Activated CD8-positive, alpha-beta memory T cell treated with anti-CD3 and anti-CD28 coated beads, Interleukin-2, amount 10 ng/mL, durations not matched to agents 7 days and 5 days (primary cell): Measurements from ENCODE around the gene RSRC1. TPM values are rescaled to one million over a fixed set of nuclear protein-coding genes. Genes with fewer than 3 reads are reported as not detected.
"Not testable (repeated sequence)": the region's sequence is repeated elsewhere in the genome, so short reads cannot be mapped to it uniquely, and the experiment has no call there.

ENCODE experiments used
- ATAC-seq: fragments of 150-1000 bp; cut with Tn5 transposase; one replicate; pipeline ENCODE4 v1.10.0; 2021; ENCODE audit warnings: moderate library complexity
- CTCF ChIA-PET: fragments of 350-600 bp; sonication (Branson Sonifier 250); formaldehyde crosslinking; loops from one replicate; lab custom pipeline; 2021; ENCODE audit warnings: antibody characterized with exemption; lab: Charles Lee
- DNase-seq: peaks from one replicate; pipeline ENCODE4 v3.0.0-alpha.2; 2020
- H3K27ac Mint-ChIP-seq: one replicate; pipeline ENCODE4 v1.8.0; 2021; ENCODE audit warnings: mild to moderate bottlenecking, mixed read lengths
- H3K27me3 Mint-ChIP-seq: one replicate; pipeline ENCODE4 v1.8.0; 2021; ENCODE audit warnings: mixed read lengths
- H3K36me3 Mint-ChIP-seq: one replicate; pipeline ENCODE4 v1.8.0; 2021; ENCODE audit warnings: mild to moderate bottlenecking, mixed read lengths
- H3K4me1 Mint-ChIP-seq: one replicate; pipeline ENCODE4 v1.8.0; 2021; ENCODE audit warnings: mixed read lengths
- H3K4me3 Mint-ChIP-seq: one replicate; pipeline ENCODE4 v1.8.0; 2021; ENCODE audit warnings: mild to moderate bottlenecking, moderate library complexity, mixed read lengths
- H3K9me3 Mint-ChIP-seq: one replicate; pipeline ENCODE4 v1.8.0; 2022; ENCODE audit warnings: low read depth, mixed read lengths
- total RNA-seq, 2 experiments: library from RNA; stranded (reverse); gene quantifications; one replicate each; pipeline ENCODE4 v1.2.3, GENCODE V29; 2021

The RSRC1 gene
- total RNA-seq, 2 experiments from 2014 or later: 45.1 to 45.4 TPM

- DNase-seq: no peak
- CTCF ChIA-PET: no interaction called here
- H3K27me3 Mint-ChIP-seq: no peaks in the 10 kb centered on the region
- H3K36me3 Mint-ChIP-seq: peaks cover 1% of the 10 kb centered on the region
- H3K9me3 Mint-ChIP-seq: no peaks in the 10 kb centered on the region
- H3K4me1 Mint-ChIP-seq: no peaks in the 10 kb centered on the region
- no peak for ATAC-seq
- no peak overlapping the region for H3K27ac Mint-ChIP-seq
- H3K4me3 Mint-ChIP-seq: no peak overlapping the region
Observed at GRCh38 chr3:158384019-158384418, 274.1 kb downstream of the RSRC1 start.

- DNase-seq (no peak), ATAC-seq (no peak)
- Mint-ChIP-seq H3K36me3 (peaks cover 9% of the 10 kb centered on the region), H3K4me1 (no peaks in the 10 kb centered on the region), H3K27ac (no peak overlapping the region), H3K4me3 (no peak overlapping the region), H3K9me3 (peaks cover 16% of the 10 kb centered on the region), H3K27me3 (no peaks in the 10 kb centered on the region)
- CTCF ChIA-PET: interaction anchor here (1.2 kb wide), 1 partner anchor 10 kb away, joined by 3 read pairs; no protein-coding TSS in a partner anchor
Observed at GRCh38 chr3:158395421-158395820, 285.5 kb downstream of the RSRC1 start.

DNA sequence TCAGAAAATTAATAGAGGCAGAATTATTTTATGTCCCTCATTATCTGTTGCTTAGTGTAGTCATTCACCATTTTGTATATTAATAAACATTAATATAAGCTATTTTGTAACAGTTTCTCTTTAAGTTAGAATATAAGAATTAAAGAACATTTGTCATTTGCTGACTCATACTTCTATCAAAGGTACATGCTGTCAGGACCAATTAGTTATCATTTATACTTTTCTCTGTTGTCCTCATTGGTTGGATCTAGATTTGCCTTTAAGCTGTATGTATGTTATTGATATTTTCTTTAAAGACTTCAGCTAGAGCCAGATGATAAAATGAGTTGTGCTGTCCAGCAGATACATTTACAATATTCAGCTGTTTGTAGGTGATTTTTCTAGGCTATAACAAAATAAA lies 292.7 kb downstream of the RSRC1 start:
- Mint-ChIP-seq H3K36me3 (no peaks in the 10 kb centered on the region), H3K4me1 (no peaks in the 10 kb centered on the region), H3K9me3 (no peaks in the 10 kb centered on the region), H3K27me3 (no peaks in the 10 kb centered on the region), H3K4me3 (no peak overlapping the region), H3K27ac (no peak overlapping the region)
- ATAC-seq (no peak), DNase-seq (no peak)
- CTCF ChIA-PET: no interaction called here

- CTCF ChIA-PET: no interaction called here
- no peaks in the 10 kb centered on the region for H3K9me3 Mint-ChIP-seq
Observed at GRCh38 chr3:158403013-158403412, 293.1 kb downstream of the RSRC1 start.

GRCh38 chr3:158404131-158404718 lies 294.3 kb downstream of the RSRC1 start:
- Mint-ChIP-seq H3K36me3 (no peaks in the 10 kb centered on the region), H3K9me3 (no peaks in the 10 kb centered on the region), H3K27me3 (no peaks in the 10 kb centered on the region), H3K4me3 (no peak overlapping the region), H3K27ac (no peak overlapping the region), H3K4me1 (no peaks in the 10 kb centered on the region)
- CTCF ChIA-PET: no interaction called here
- no peak for ATAC-seq
- no peak for DNase-seq

More at GRCh38 chr3:158403013-158403412, 293.1 kb downstream of the RSRC1 start:
- no peaks in the 10 kb centered on the region for H3K27me3 Mint-ChIP-seq
- DNase-seq: no peak
- H3K4me1 Mint-ChIP-seq: no peaks in the 10 kb centered on the region
- H3K4me3 Mint-ChIP-seq: no peak overlapping the region
- ATAC-seq: no peak
- no peak overlapping the region for H3K27ac Mint-ChIP-seq
- no peaks in the 10 kb centered on the region for H3K36me3 Mint-ChIP-seq

GRCh38 chr3:158405507-158405906 lies 295.6 kb downstream of the RSRC1 start:
- Mint-ChIP-seq H3K4me1 (no peaks in the 10 kb centered on the region), H3K36me3 (no peaks in the 10 kb centered on the region), H3K27me3 (no peaks in the 10 kb centered on the region), H3K9me3 (no peaks in the 10 kb centered on the region), H3K4me3 (no peak overlapping the region), H3K27ac (no peak overlapping the region)
- no peak for DNase-seq
- CTCF ChIA-PET: interaction anchor here (0.7 kb wide), 1 partner anchor 11 kb away, joined by 3 read pairs; no protein-coding TSS in a partner anchor
- ATAC-seq: no peak

- Mint-ChIP-seq H3K9me3 (peaks cover 2% of the 10 kb centered on the region), H3K4me3 (no peak overlapping the region), H3K27me3 (no peaks in the 10 kb centered on the region), H3K36me3 (peaks cover 3% of the 10 kb centered on the region), H3K4me1 (no peaks in the 10 kb centered on the region), H3K27ac (no peak overlapping the region)
- no peak for ATAC-seq
- CTCF ChIA-PET: no interaction called here
- DNase-seq: no peak
Observed at GRCh38 chr3:158407844-158408517, 298.1 kb downstream of the RSRC1 start.

DNA sequence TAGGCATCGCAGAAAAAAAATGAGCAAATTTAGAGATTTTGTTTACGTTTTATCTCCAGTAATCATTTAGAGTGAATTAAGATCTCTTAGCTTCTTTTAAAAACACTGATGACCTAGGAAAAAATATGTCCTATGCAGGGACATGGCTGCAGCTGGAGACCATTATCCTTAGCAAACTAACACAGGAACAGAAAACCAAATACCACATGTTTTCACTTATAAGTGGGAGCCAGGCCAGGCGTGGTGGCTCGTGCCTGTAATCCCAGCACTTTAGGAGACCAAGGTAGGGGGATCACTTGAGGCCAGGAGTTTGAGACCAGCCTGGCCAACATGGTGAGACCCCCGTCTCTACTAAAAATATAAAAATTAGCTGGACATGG lies 298.6 kb downstream of the RSRC1 start:
- ATAC-seq, H3K27ac Mint-ChIP-seq, H3K27me3 Mint-ChIP-seq, H3K36me3 Mint-ChIP-seq, H3K4me1 Mint-ChIP-seq, CTCF ChIA-PET, H3K9me3 Mint-ChIP-seq, DNase-seq, H3K4me3 Mint-ChIP-seq: not testable (repeated sequence)

- ATAC-seq (no peak), DNase-seq (no peak)
- Mint-ChIP-seq H3K9me3 (peaks cover under 1% of the 10 kb centered on the region), H3K4me3 (no peak overlapping the region), H3K36me3 (peaks cover 8% of the 10 kb centered on the region), H3K27me3 (no peaks in the 10 kb centered on the region), H3K4me1 (peaks cover 3% of the 10 kb centered on the region), H3K27ac (no peak overlapping the region)
- CTCF ChIA-PET: no interaction called here
Observed at GRCh38 chr3:158418035-158418434, 308.1 kb downstream of the RSRC1 start.

- CTCF ChIA-PET: no interaction called here
- H3K4me1 Mint-ChIP-seq: peaks cover 3% of the 10 kb centered on the region
- H3K27me3 Mint-ChIP-seq: no peaks in the 10 kb centered on the region
- H3K36me3 Mint-ChIP-seq: peaks cover 3% of the 10 kb centered on the region
- H3K27ac Mint-ChIP-seq: no peak overlapping the region
- DNase-seq: no peak
- no peaks in the 10 kb centered on the region for H3K9me3 Mint-ChIP-seq
- ATAC-seq: no peak
- no peak overlapping the region for H3K4me3 Mint-ChIP-seq
Observed at GRCh38 chr3:158419820-158420653, 310.1 kb downstream of the RSRC1 start.

GRCh38 chr3:158420654-158421396 lies 310.9 kb downstream of the RSRC1 start:
- no peak for ATAC-seq

GRCh38 chr3:158430448-158430847 lies 320.6 kb downstream of the RSRC1 start:
- Mint-ChIP-seq H3K9me3 (no peaks in the 10 kb centered on the region), H3K4me1 (no peaks in the 10 kb centered on the region), H3K27me3 (no peaks in the 10 kb centered on the region), H3K27ac (no peak overlapping the region), H3K4me3 (no peak overlapping the region), H3K36me3 (no peaks in the 10 kb centered on the region)
- CTCF ChIA-PET: no interaction called here
- ATAC-seq (no peak), DNase-seq (no peak)

More at GRCh38 chr3:158420654-158421396, 310.9 kb downstream of the RSRC1 start:
- Mint-ChIP-seq H3K27ac (no peak overlapping the region), H3K4me1 (peaks cover 3% of the 10 kb centered on the region), H3K36me3 (peaks cover 3% of the 10 kb centered on the region), H3K4me3 (no peak overlapping the region), H3K9me3 (no peaks in the 10 kb centered on the region), H3K27me3 (no peaks in the 10 kb centered on the region)
- CTCF ChIA-PET: no interaction called here
- no peak for DNase-seq

- ATAC-seq (no peak), DNase-seq (no peak)
- Mint-ChIP-seq H3K9me3 (no peaks in the 10 kb centered on the region), H3K36me3 (no peaks in the 10 kb centered on the region), H3K4me1 (no peaks in the 10 kb centered on the region), H3K4me3 (no peak overlapping the region), H3K27ac (no peak overlapping the region), H3K27me3 (no peaks in the 10 kb centered on the region)
- CTCF ChIA-PET: no interaction called here
Observed at GRCh38 chr3:158430968-158431367, 321.1 kb downstream of the RSRC1 start.
